ENCODE measurements around the gene LRRC4.

The LRRC4 gene

GRCh38 chr7:128069373-128070364 lies 38.4 kb upstream of the LRRC4 start:
- 98% methylated on average over 7 of the region's 8 CpGs for WGBS (ENCODE audit: insufficient coverage)

GRCh38 chr7:128068785-128069184 lies 37.5 kb upstream of the LRRC4 start:
- no peak for DNase-seq
- ChIA-PET CTCF (interaction anchor here (0.9 to 1.9 kb wide), 6 partner anchors 9 to 47 kb away, joined by 3 to 6 read pairs (median 4); no protein-coding TSS in a partner anchor), POLR2A (no interaction called here)
- Histone ChIP-seq H3K27ac (ENCODE audit: insufficient read depth in 1 of 2, low read depth in 1 of 2, low read length in 2 of 2, poor library complexity in 1 of 2, severe bottlenecking in 2 of 2) (no peak overlapping the region), H3K27me3 (replicated peaks in 2 of 5; ENCODE audit: control insufficient read depth in 4 of 5, insufficient read depth in 5 of 5, low read length in 4 of 5) (no peaks in the 10 kb centered on the region), H3K4me1 (ENCODE audit: control extremely low read depth in 1 of 4, control insufficient read depth in 4 of 4, insufficient read depth in 4 of 4, low read length in 3 of 4) (peaks cover 0 to 12% (median 0%) of the 10 kb centered on the region in 4 experiments), H3K4me3 (ENCODE audit: control insufficient read depth in 1 of 7, extremely low read depth in 1 of 7, insufficient read depth in 4 of 7, low read depth in 2 of 7, low read length in 6 of 7) (no peak overlapping the region), H3K36me3 (ENCODE audit: control insufficient read depth in 4 of 4, insufficient read depth in 4 of 4, low read length in 3 of 4) (peaks cover 0 to 10% (median 3%) of the 10 kb centered on the region in 4 experiments), H3K9me3 (ENCODE audit: control extremely low read depth in 1 of 5, control insufficient read depth in 4 of 5, insufficient read depth in 2 of 5, low read depth in 1 of 5, low read length in 4 of 5) (no peaks in the 10 kb centered on the region)
- WGBS (ENCODE audit: insufficient coverage): 98% methylated on average over 6 of the region's 8 CpGs

More at GRCh38 chr7:128069373-128070364, 38.4 kb upstream of the LRRC4 start:
- Histone ChIP-seq H3K27ac (ENCODE audit: insufficient read depth in 1 of 2, low read depth in 1 of 2, low read length in 2 of 2, poor library complexity in 1 of 2, severe bottlenecking in 2 of 2) (no peak overlapping the region), H3K4me1 (ENCODE audit: control extremely low read depth in 1 of 4, control insufficient read depth in 4 of 4, insufficient read depth in 4 of 4, low read length in 3 of 4) (peaks cover 0 to 12% (median 0%) of the 10 kb centered on the region in 4 experiments), H3K4me3 (ENCODE audit: control insufficient read depth in 1 of 7, extremely low read depth in 1 of 7, insufficient read depth in 4 of 7, low read depth in 2 of 7, low read length in 6 of 7) (no peak overlapping the region), H3K36me3 (ENCODE audit: control insufficient read depth in 4 of 4, insufficient read depth in 4 of 4, low read length in 3 of 4) (peaks cover 4 to 16% (median 7%) of the 10 kb centered on the region in 4 experiments), H3K9me3 (ENCODE audit: control extremely low read depth in 1 of 5, control insufficient read depth in 4 of 5, insufficient read depth in 2 of 5, low read depth in 1 of 5, low read length in 4 of 5) (no peaks in the 10 kb centered on the region), H3K27me3 (replicated peaks in 2 of 5; ENCODE audit: control insufficient read depth in 4 of 5, insufficient read depth in 5 of 5, low read length in 4 of 5) (no peaks in the 10 kb centered on the region)
- CTCF ChIA-PET: interaction anchor here (0.9 to 1.9 kb wide), 6 partner anchors 8 to 46 kb away, joined by 3 to 6 read pairs (median 4); no protein-coding TSS in a partner anchor
- no peak for DNase-seq
- POLR2A ChIA-PET: no interaction called here

GRCh38 chr7:128067983-128068382 lies 36.7 kb upstream of the LRRC4 start:
- peaks cover 0 to 15% (median 3%) of the 10 kb centered on the region in 4 experiments for H3K36me3 ChIP-seq (ENCODE audit: control insufficient read depth in 4 of 4, insufficient read depth in 4 of 4, low read length in 3 of 4)
- 100% methylated on average over 2 of the region's 5 CpGs for WGBS (ENCODE audit: insufficient coverage)
- no peak for DNase-seq
- no peaks in the 10 kb centered on the region for H3K9me3 ChIP-seq (ENCODE audit: control extremely low read depth in 1 of 5, control insufficient read depth in 4 of 5, insufficient read depth in 2 of 5, low read depth in 1 of 5, low read length in 4 of 5)
- peaks cover 0 to 12% (median 0%) of the 10 kb centered on the region in 4 experiments for H3K4me1 ChIP-seq (ENCODE audit: control extremely low read depth in 1 of 4, control insufficient read depth in 4 of 4, insufficient read depth in 4 of 4, low read length in 3 of 4)
- H3K27me3 ChIP-seq (replicated peaks in 2 of 5; ENCODE audit: control insufficient read depth in 4 of 5, insufficient read depth in 5 of 5, low read length in 4 of 5): no peaks in the 10 kb centered on the region
- no peak overlapping the region for H3K4me3 ChIP-seq (ENCODE audit: control insufficient read depth in 1 of 7, extremely low read depth in 1 of 7, insufficient read depth in 4 of 7, low read depth in 2 of 7, low read length in 6 of 7)
- H3K27ac ChIP-seq (ENCODE audit: insufficient read depth in 1 of 2, low read depth in 1 of 2, low read length in 2 of 2, poor library complexity in 1 of 2, severe bottlenecking in 2 of 2): no peak overlapping the region
- POLR2A ChIA-PET: no interaction called here
- CTCF ChIA-PET: interaction anchor here (1.5 to 1.9 kb wide), 4 partner anchors 8 to 48 kb away, joined by 3 to 6 read pairs (median 4); no protein-coding TSS in a partner anchor

GRCh38 chr7:128066858-128067257 lies 35.6 kb upstream of the LRRC4 start:
- Histone ChIP-seq H3K36me3 (ENCODE audit: control insufficient read depth in 4 of 4, insufficient read depth in 4 of 4, low read length in 3 of 4) (peaks cover 0 to 17% (median 3%) of the 10 kb centered on the region in 4 experiments), H3K9me3 (ENCODE audit: control extremely low read depth in 1 of 5, control insufficient read depth in 4 of 5, insufficient read depth in 2 of 5, low read depth in 1 of 5, low read length in 4 of 5) (no peaks in the 10 kb centered on the region), H3K4me1 (ENCODE audit: control extremely low read depth in 1 of 4, control insufficient read depth in 4 of 4, insufficient read depth in 4 of 4, low read length in 3 of 4) (peaks cover 0 to 12% (median 0%) of the 10 kb centered on the region in 4 experiments), H3K4me3 (ENCODE audit: control insufficient read depth in 1 of 7, extremely low read depth in 1 of 7, insufficient read depth in 4 of 7, low read depth in 2 of 7, low read length in 6 of 7) (no peak overlapping the region), H3K27me3 (replicated peaks in 2 of 5; ENCODE audit: control insufficient read depth in 4 of 5, insufficient read depth in 5 of 5, low read length in 4 of 5) (no peaks in the 10 kb centered on the region), H3K27ac (ENCODE audit: insufficient read depth in 1 of 2, low read depth in 1 of 2, low read length in 2 of 2, poor library complexity in 1 of 2, severe bottlenecking in 2 of 2) (no peak overlapping the region)
- WGBS (ENCODE audit: insufficient coverage): 89% methylated on average over 5 of the region's 5 CpGs
- no peak for DNase-seq
- ChIA-PET CTCF (no interaction called here), POLR2A (no interaction called here)

- POLR2A ChIA-PET: no interaction called here
- CTCF ChIA-PET: no interaction called here
Measured at GRCh38 chr7:128066395-128066794, 35.2 kb upstream of the LRRC4 start.

GRCh38 chr7:128065872-128066271 lies 34.6 kb upstream of the LRRC4 start:
- no peak overlapping the region for H3K27ac ChIP-seq (ENCODE audit: insufficient read depth in 1 of 2, low read depth in 1 of 2, low read length in 2 of 2, poor library complexity in 1 of 2, severe bottlenecking in 2 of 2)
- H3K4me3 ChIP-seq (ENCODE audit: control insufficient read depth in 1 of 7, extremely low read depth in 1 of 7, insufficient read depth in 4 of 7, low read depth in 2 of 7, low read length in 6 of 7): no peak overlapping the region
- peaks cover 0 to 21% (median 0%) of the 10 kb centered on the region in 4 experiments for H3K36me3 ChIP-seq (ENCODE audit: control insufficient read depth in 4 of 4, insufficient read depth in 4 of 4, low read length in 3 of 4)
- H3K27me3 ChIP-seq (replicated peaks in 2 of 5; ENCODE audit: control insufficient read depth in 4 of 5, insufficient read depth in 5 of 5, low read length in 4 of 5): no peaks in the 10 kb centered on the region
- no peaks in the 10 kb centered on the region for H3K9me3 ChIP-seq (ENCODE audit: control extremely low read depth in 1 of 5, control insufficient read depth in 4 of 5, insufficient read depth in 2 of 5, low read depth in 1 of 5, low read length in 4 of 5)
- CTCF ChIA-PET: no interaction called here
- no peak for DNase-seq
- POLR2A ChIA-PET: no interaction called here
- H3K4me1 ChIP-seq (ENCODE audit: control extremely low read depth in 1 of 4, control insufficient read depth in 4 of 4, insufficient read depth in 4 of 4, low read length in 3 of 4): peaks cover 0 to 12% (median 0%) of the 10 kb centered on the region in 4 experiments
- WGBS (ENCODE audit: insufficient coverage): 98% methylated on average over 5 of the region's 7 CpGs

More at GRCh38 chr7:128066395-128066794, 35.2 kb upstream of the LRRC4 start:
- H3K27ac ChIP-seq (ENCODE audit: insufficient read depth in 1 of 2, low read depth in 1 of 2, low read length in 2 of 2, poor library complexity in 1 of 2, severe bottlenecking in 2 of 2): no peak overlapping the region
- no peak overlapping the region for H3K4me3 ChIP-seq (ENCODE audit: control insufficient read depth in 1 of 7, extremely low read depth in 1 of 7, insufficient read depth in 4 of 7, low read depth in 2 of 7, low read length in 6 of 7)
- no peak for DNase-seq
- no peaks in the 10 kb centered on the region for H3K9me3 ChIP-seq (ENCODE audit: control extremely low read depth in 1 of 5, control insufficient read depth in 4 of 5, insufficient read depth in 2 of 5, low read depth in 1 of 5, low read length in 4 of 5)
- H3K27me3 ChIP-seq (replicated peaks in 2 of 5; ENCODE audit: control insufficient read depth in 4 of 5, insufficient read depth in 5 of 5, low read length in 4 of 5): no peaks in the 10 kb centered on the region
- peaks cover 0 to 17% (median 2%) of the 10 kb centered on the region in 4 experiments for H3K36me3 ChIP-seq (ENCODE audit: control insufficient read depth in 4 of 4, insufficient read depth in 4 of 4, low read length in 3 of 4)
- H3K4me1 ChIP-seq (ENCODE audit: control extremely low read depth in 1 of 4, control insufficient read depth in 4 of 4, insufficient read depth in 4 of 4, low read length in 3 of 4): peaks cover 0 to 12% (median 0%) of the 10 kb centered on the region in 4 experiments
- 96% methylated on average over 9 of the region's 10 CpGs for WGBS (ENCODE audit: insufficient coverage)

GRCh38 chr7:128063088-128063487 lies 31.9 kb upstream of the LRRC4 start:
- peaks cover 0 to 12% (median 0%) of the 10 kb centered on the region in 4 experiments for H3K4me1 ChIP-seq (ENCODE audit: control extremely low read depth in 1 of 4, control insufficient read depth in 4 of 4, insufficient read depth in 4 of 4, low read length in 3 of 4)
- H3K4me3 ChIP-seq (ENCODE audit: control insufficient read depth in 1 of 7, extremely low read depth in 1 of 7, insufficient read depth in 4 of 7, low read depth in 2 of 7, low read length in 6 of 7): no peak overlapping the region
- CTCF ChIA-PET: interaction anchor here (1.7 kb wide), 1 partner anchor 16 kb away, joined by 3 read pairs; no protein-coding TSS in a partner anchor
- H3K27ac ChIP-seq (ENCODE audit: insufficient read depth in 1 of 2, low read depth in 1 of 2, low read length in 2 of 2, poor library complexity in 1 of 2, severe bottlenecking in 2 of 2): no peak overlapping the region
- H3K36me3 ChIP-seq (ENCODE audit: control insufficient read depth in 4 of 4, insufficient read depth in 4 of 4, low read length in 3 of 4): peaks cover 0 to 21% (median 0%) of the 10 kb centered on the region in 4 experiments
- no peaks in the 10 kb centered on the region for H3K9me3 ChIP-seq (ENCODE audit: control extremely low read depth in 1 of 5, control insufficient read depth in 4 of 5, insufficient read depth in 2 of 5, low read depth in 1 of 5, low read length in 4 of 5)
- POLR2A ChIA-PET: no interaction called here
- WGBS (ENCODE audit: insufficient coverage): 100% methylated on average over 3 of the region's 8 CpGs
- H3K27me3 ChIP-seq (replicated peaks in 2 of 5; ENCODE audit: control insufficient read depth in 4 of 5, insufficient read depth in 5 of 5, low read length in 4 of 5): no peaks in the 10 kb centered on the region
- no peak for DNase-seq

Measured in common myeloid progenitor, CD34-positive (primary cell).